Duodenal mucosa (tissue), 2 donors: Measurements from ENCODE around the gene ASPDH.
"Not testable (repeated sequence)": the region's sequence is repeated elsewhere in the genome, so short reads cannot be mapped to it uniquely, and the experiment has no call there.

ENCODE experiments used
- H3K27ac ChIP-seq: one replicate; pipeline ENCODE4 v1.7.0; 2013; ENCODE audit warnings: low read depth, low read length
- H3K27me3 ChIP-seq, 2 donors: one replicate each; pipeline ENCODE4 v1.7.0; 2013; ENCODE audit warnings: low read length in 2 of 2, control low read depth in 1 of 2; ENCODE audit not compliant: insufficient read depth in 2 of 2, control insufficient read depth in 1 of 2
- H3K36me3 ChIP-seq, 2 donors: one replicate each; pipeline ENCODE4 v1.7.0; 2013; ENCODE audit warnings: low read length in 2 of 2, control low read depth in 1 of 2; ENCODE audit not compliant: insufficient read depth in 2 of 2, control insufficient read depth in 1 of 2
- H3K4me1 ChIP-seq, 2 donors: one replicate each; pipeline ENCODE4 v1.7.0; 2013; ENCODE audit warnings: low read length in 2 of 2, control low read depth in 1 of 2; ENCODE audit not compliant: insufficient read depth in 2 of 2, control insufficient read depth in 1 of 2
- H3K4me3 ChIP-seq, 2 donors: one replicate each; pipeline ENCODE4 v1.7.0; 2013; ENCODE audit warnings: low read length in 2 of 2, low read depth in 1 of 2
- H3K9ac ChIP-seq, 2 donors: one replicate each; pipeline ENCODE4 v1.7.0; 2013; ENCODE audit warnings: low read length in 2 of 2, low read depth in 1 of 2
- H3K9me3 ChIP-seq, 2 donors: one replicate each; pipeline ENCODE4 v1.7.0; 2013; ENCODE audit warnings: low read length in 2 of 2, control low read depth in 1 of 2; ENCODE audit not compliant: control insufficient read depth in 1 of 2

ASPDH gene

GRCh38 chr19:50478901-50479715 is 34.6 kb downstream of the ASPDH start:
- Histone ChIP-seq H3K36me3 (peaks cover 27 to 52% of the 10 kb centered on the region in 2 donors), H3K27ac (no peak overlapping the region), H3K27me3 (no peaks in the 10 kb centered on the region), H3K4me3 (no peak overlapping the region), H3K4me1 (peaks cover 7 to 8% of the 10 kb centered on the region in 2 donors), H3K9me3 (no peaks in the 10 kb centered on the region), H3K9ac (no peak overlapping the region)

GRCh38 chr19:50477751-50478515 is 35.8 kb downstream of the ASPDH start:
- peak overlapping the region in 1 of 2 donors; percentile 10 for H3K4me3 ChIP-seq
- H3K9me3 ChIP-seq = no peaks in the 10 kb centered on the region
- H3K9ac ChIP-seq = peak overlapping the region in 1 of 2 donors; percentile 6
- no peak overlapping the region for H3K27ac ChIP-seq
- H3K27me3 ChIP-seq = no peaks in the 10 kb centered on the region
- peaks cover 22 to 46% of the 10 kb centered on the region in 2 donors for H3K36me3 ChIP-seq
- peaks cover 7 to 8% of the 10 kb centered on the region in 2 donors for H3K4me1 ChIP-seq

- Histone ChIP-seq H3K9me3 (no peaks in the 10 kb centered on the region), H3K36me3 (peaks cover 20 to 37% of the 10 kb centered on the region in 2 donors), H3K27me3 (no peaks in the 10 kb centered on the region), H3K4me1 (peaks cover 7 to 8% of the 10 kb centered on the region in 2 donors), H3K27ac (peak overlapping the region; percentile 79), H3K4me3 (peak overlapping the region; percentile 78 to 95), H3K9ac (peak overlapping the region; percentile 74 to 84)
Observed at GRCh38 chr19:50476907-50477238, 36.8 kb downstream of the ASPDH start.

DNA sequence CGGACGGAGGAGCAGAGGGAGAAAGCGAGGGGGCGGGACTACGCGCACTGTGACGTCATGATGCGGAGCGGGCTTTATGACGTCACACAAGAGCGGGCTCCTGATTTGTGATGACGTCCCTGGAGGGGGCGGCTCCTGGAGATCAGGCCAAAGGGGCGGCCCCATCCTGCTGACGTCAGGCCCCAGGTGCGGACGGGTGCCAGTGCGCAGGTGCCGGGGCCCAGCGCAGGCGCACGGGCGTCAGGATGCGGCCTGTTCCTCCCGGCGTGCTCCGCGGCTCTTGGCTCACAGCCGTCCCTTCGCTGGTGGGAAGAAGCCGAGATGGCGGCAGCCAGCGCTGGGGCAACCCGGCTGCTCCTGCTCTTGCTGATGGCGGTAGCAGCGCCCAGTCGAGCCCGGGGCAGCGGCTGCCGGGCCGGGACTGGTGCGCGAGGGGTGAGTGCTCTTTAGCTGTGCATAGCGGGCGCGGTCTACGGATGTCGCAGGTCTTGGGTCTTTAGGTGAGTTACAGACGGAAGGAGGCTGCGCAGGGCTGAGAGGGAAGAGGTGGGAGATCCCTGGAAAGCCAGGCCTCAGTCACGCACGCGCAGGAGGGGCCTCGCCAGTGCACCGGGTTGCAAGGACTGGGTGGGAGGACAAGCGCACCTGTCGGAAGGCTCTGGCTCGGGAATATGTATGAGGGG is 37.3 kb downstream of the ASPDH start, which contains the start of the genes EMC10 and GARIN5A:
Gene EMC10 (plus strand): TSS at position 284 of the 683 bp plus-strand sequence. CDS start 38 bp downstream, at position 322.
Gene GARIN5A (minus strand): TSS at position 625 of the 683 bp plus-strand sequence. CDS start 460 bp downstream, at position 165.
- Histone ChIP-seq H3K9me3 (no peaks in the 10 kb centered on the region), H3K27me3 (no peaks in the 10 kb centered on the region), H3K36me3 (peaks cover 20 to 32% of the 10 kb centered on the region in 2 donors), H3K4me3 (peak within 1 kb of the TSS; percentile 78 to 95), H3K4me1 (peaks cover 7 to 8% of the 10 kb centered on the region in 2 donors), H3K9ac (peak within 1 kb of the TSS; percentile 74 to 84), H3K27ac (peak within 1 kb of the TSS; percentile 79)

GRCh38 chr19:50475736-50476223 is 37.9 kb downstream of the ASPDH start:
- Histone ChIP-seq H3K27me3 (no peaks in the 10 kb centered on the region), H3K9ac (no peak overlapping the region), H3K4me1 (peaks cover 7 to 8% of the 10 kb centered on the region in 2 donors), H3K9me3 (no peaks in the 10 kb centered on the region), H3K27ac (no peak overlapping the region), H3K4me3 (peak overlapping the region; percentile 78 to 95), H3K36me3 (peaks cover 20 to 28% of the 10 kb centered on the region in 2 donors)

DNA sequence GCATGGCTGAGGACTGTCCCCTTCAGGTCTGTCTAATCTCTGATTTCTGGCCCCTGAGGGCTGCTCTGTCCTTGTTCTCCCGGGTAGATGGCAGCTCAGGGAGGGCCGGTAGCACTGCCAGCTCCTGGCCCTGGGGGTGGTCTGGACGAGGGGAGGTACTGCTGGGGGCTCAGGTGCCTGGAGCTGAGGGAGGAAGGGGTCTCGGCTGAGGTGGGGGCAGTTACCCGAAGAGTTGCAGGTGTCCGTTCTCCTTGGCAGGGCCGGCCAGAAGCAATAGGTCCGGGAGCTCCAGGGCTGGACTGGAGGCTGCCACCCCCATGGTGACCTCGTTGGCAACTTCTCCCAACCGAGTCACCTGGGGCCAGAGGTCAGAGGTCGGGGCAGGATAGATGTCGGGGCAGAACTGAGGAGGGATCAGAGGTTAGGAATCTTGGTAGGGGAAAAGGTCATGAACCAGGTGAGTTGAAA is 38.6 kb downstream of the ASPDH start:
- Histone ChIP-seq H3K9ac (no peak overlapping the region), H3K27ac (no peak overlapping the region), H3K36me3 (peaks cover 20 to 21% of the 10 kb centered on the region in 2 donors), H3K4me1 (peaks cover 7 to 8% of the 10 kb centered on the region in 2 donors), H3K9me3 (no peaks in the 10 kb centered on the region), H3K27me3 (no peaks in the 10 kb centered on the region), H3K4me3 (no peak overlapping the region)

DNA sequence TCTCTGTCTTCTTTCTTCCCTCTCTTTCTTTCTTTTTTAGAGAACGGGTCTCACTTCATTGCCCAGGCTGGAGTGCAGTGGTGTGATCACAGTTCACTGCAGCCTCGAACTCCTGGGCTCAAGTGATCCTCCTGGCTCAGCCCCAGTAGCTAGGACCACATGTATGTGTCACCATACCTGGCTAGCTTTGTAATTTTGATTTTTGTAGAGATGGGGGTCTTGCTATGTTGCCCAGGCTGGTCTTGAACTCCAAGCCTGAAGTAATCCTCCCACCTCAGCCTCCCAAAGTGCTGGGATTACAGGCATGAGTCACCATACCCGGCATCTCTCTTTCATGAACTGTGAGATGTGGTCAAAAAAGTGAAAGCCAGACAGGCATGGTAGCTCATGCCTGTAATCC is 40.4 kb downstream of the ASPDH start:
- H3K27me3 ChIP-seq, H3K9me3 ChIP-seq, H3K27ac ChIP-seq, H3K36me3 ChIP-seq, H3K9ac ChIP-seq, H3K4me3 ChIP-seq, H3K4me1 ChIP-seq: not testable (repeated sequence)

GRCh38 chr19:50468818-50469217 is 44.9 kb downstream of the ASPDH start:
- Histone ChIP-seq H3K4me1 (peaks cover 26 to 30% of the 10 kb centered on the region in 2 donors), H3K27ac (no peak overlapping the region), H3K36me3 (no peaks in the 10 kb centered on the region), H3K27me3 (no peaks in the 10 kb centered on the region), H3K9me3 (no peaks in the 10 kb centered on the region), H3K4me3 (no peak overlapping the region), H3K9ac (no peak overlapping the region)

- Histone ChIP-seq H3K4me1 (peaks cover 26 to 30% of the 10 kb centered on the region in 2 donors), H3K27ac (no peak overlapping the region), H3K9me3 (no peaks in the 10 kb centered on the region), H3K9ac (no peak overlapping the region), H3K27me3 (no peaks in the 10 kb centered on the region), H3K4me3 (no peak overlapping the region), H3K36me3 (no peaks in the 10 kb centered on the region)
Observed at GRCh38 chr19:50467566-50467965, 46.1 kb downstream of the ASPDH start.
